Brain pericyte (primary cell): ENCODE measurements around the gene DHODH.
"Not testable (repeated sequence)": the region's sequence is repeated elsewhere in the genome, so short reads cannot be mapped to it uniquely, and the experiment has no call there.

Source experiments
- DNase-seq: peaks from one replicate; pipeline ENCODE4 v3.0.0-alpha.2; 2012; ENCODE audit warnings: low read depth, low spot score

Gene DHODH

GRCh38 chr16:72008424-72009216 is at the start of gene DHODH:
Gene DHODH, plus strand, starts transcription at chr16:72008744. Its CDS starts 21 bp downstream, at chr16:72008765.
- peak; percentile 87 for DNase-seq

- peak; percentile 51 for DNase-seq
These were observed 47.2 kb upstream of the DHODH start for GRCh38 chr16:71961066-71962039.

- DNase-seq = no peak
These were observed 45.2 kb upstream of the DHODH start for GRCh38 chr16:71963125-71963875.

- no peak for DNase-seq
These were observed 43.3 kb upstream of the DHODH start for GRCh38 chr16:71965223-71965622.

GRCh38 chr16:71966932-71967331 is 41.6 kb upstream of the DHODH start:
- no peak for DNase-seq

- DNase-seq = no peak
These were observed 39.2 kb upstream of the DHODH start for GRCh38 chr16:71969353-71969752.

- DNase-seq = no peak
These were observed 37.0 kb upstream of the DHODH start for GRCh38 chr16:71971571-71971970.

GRCh38 chr16:71972356-71972755 is 36.2 kb upstream of the DHODH start:
- no peak for DNase-seq

- no peak for DNase-seq
These were observed 35.5 kb upstream of the DHODH start for GRCh38 chr16:71973001-71973400.

- DNase-seq = no peak
These were observed 34.3 kb upstream of the DHODH start for GRCh38 chr16:71974068-71974818.

- DNase-seq = no peak
These were observed 23.1 kb upstream of the DHODH start for GRCh38 chr16:71985262-71985974.

GRCh38 chr16:71986131-71986530 is 22.4 kb upstream of the DHODH start:
- no peak for DNase-seq

- no peak for DNase-seq
These were observed 13.5 kb upstream of the DHODH start for GRCh38 chr16:71995038-71995437.

GRCh38 chr16:71997578-71997977 is 11.0 kb upstream of the DHODH start:
- not testable (repeated sequence) for DNase-seq

- no peak for DNase-seq
These were observed 7.2 kb upstream of the DHODH start for GRCh38 chr16:72001180-72001874.

GRCh38 chr16:72002619-72003018 is 5.9 kb upstream of the DHODH start:
- DNase-seq = no peak

GRCh38 chr16:72008065-72008423 is 500 bp upstream of the DHODH start:
- DNase-seq = not testable (repeated sequence)

- no peak for DNase-seq
These were observed 1.2 kb downstream of the DHODH start for GRCh38 chr16:72009779-72010178.

- DNase-seq = no peak
These were observed 4.1 kb downstream of the DHODH start for GRCh38 chr16:72012607-72013006.

GRCh38 chr16:72013389-72013788 is 4.8 kb downstream of the DHODH start:
- no peak for DNase-seq
